CD4-positive, CD25-positive, alpha-beta regulatory T cell (primary cell): ENCODE results near the gene SLC26A4. TPM values are rescaled to one million over a fixed set of nuclear protein-coding genes. Genes with fewer than 3 reads are reported as not detected.
"Not testable (repeated sequence)": the region's sequence is repeated elsewhere in the genome, so short reads cannot be mapped to it uniquely, and the experiment has no call there.

Source experiments
- ATAC-seq, 2 donors: fragments of 150-1000 bp; cut with Tn5 transposase; one replicate each; pipeline ENCODE4 v1.10.0; 2021; ENCODE audit warnings: low read depth in 2 of 2, moderate number of reproducible peaks in 2 of 2, moderate library complexity in 1 of 2
- DNase-seq, 3 donors: peaks; one replicate each; pipeline versions ENCODE4 v3.0.0 to v3.0.0-alpha.2; 2012 to 2022; ENCODE audit warnings: mixed read lengths in 1 of 3
- H3K27ac ChIP-seq: one replicate; pipeline ENCODE4 v1.7.0; 2013; ENCODE audit warnings: mild to moderate bottlenecking, low read length; ENCODE audit not compliant: insufficient read depth, poor library complexity, severe bottlenecking
- H3K27me3 ChIP-seq: one replicate; pipeline ENCODE4 v1.7.0; 2013; ENCODE audit warnings: low read length; ENCODE audit not compliant: control insufficient read depth, insufficient read depth
- H3K36me3 ChIP-seq: one replicate; pipeline ENCODE4 v1.7.0; 2013; ENCODE audit warnings: mild to moderate bottlenecking, low read length, moderate library complexity; ENCODE audit not compliant: control insufficient read depth, insufficient read depth
- H3K4me1 ChIP-seq: 2 replicates; pipeline ENCODE4 v1.7.0; 2013; ENCODE audit warnings: mild to moderate bottlenecking, low read length; ENCODE audit not compliant: insufficient read depth, control insufficient read depth, poor library complexity, severe bottlenecking
- H3K4me3 ChIP-seq: one replicate; pipeline ENCODE4 v1.7.0; 2013; ENCODE audit warnings: low read depth, mild to moderate bottlenecking, low read length, moderate library complexity
- H3K9me3 ChIP-seq, 2 experiments: 1 replicate in 1 of 2; 2 replicates in 1 of 2; pipeline ENCODE4 v1.7.0; 2013; ENCODE audit warnings: low read length in 2 of 2, mild to moderate bottlenecking in 1 of 2, moderate library complexity in 1 of 2; ENCODE audit not compliant: control insufficient read depth in 2 of 2
- H3K27ac Mint-ChIP-seq, 3 donors: one replicate each; pipeline ENCODE4 v1.8.0; 2020 to 2022; ENCODE audit warnings: mild to moderate bottlenecking in 3 of 3, mixed read lengths in 3 of 3, moderate library complexity in 2 of 3
- H3K27me3 Mint-ChIP-seq: one replicate; pipeline ENCODE4 v1.8.0; 2022; ENCODE audit warnings: mild to moderate bottlenecking, mixed read lengths
- H3K36me3 Mint-ChIP-seq: one replicate; pipeline ENCODE4 v1.8.0; 2020; ENCODE audit warnings: mixed read lengths
- H3K4me1 Mint-ChIP-seq, 4 donors: one replicate each; pipeline ENCODE4 v1.8.0; 2020 to 2022; ENCODE audit warnings: mixed read lengths in 4 of 4, mild to moderate bottlenecking in 1 of 4
- H3K4me3 Mint-ChIP-seq, 4 donors: one replicate each; pipeline ENCODE4 v1.8.0; 2020 to 2022; ENCODE audit warnings: mild to moderate bottlenecking in 4 of 4, mixed read lengths in 4 of 4, moderate library complexity in 3 of 4
- H3K9me3 Mint-ChIP-seq, 7 donors: one replicate each; pipeline ENCODE4 v1.8.0; 2020 to 2022; ENCODE audit warnings: mixed read lengths in 7 of 7, mild to moderate bottlenecking in 3 of 7, moderate library complexity in 2 of 7
- polyA plus RNA-seq, 4 donors: library from polyadenylated mRNA; unstranded; fragments of 300-500 nt; fragmentation: Illumina TruSeq; gene quantifications; one replicate each; pipeline ENCODE4 v1.2.3, GENCODE V29; 2021
- total RNA-seq: library from RNA; stranded (reverse); gene quantifications from one replicate; pipeline ENCODE4 v1.2.3, GENCODE V29; 2022

SLC26A4 gene
- total and polyA plus RNA-seq, 5 donors from 2014 or later: 0.10 to 0.21 (median 0.11) TPM; not detected in 2

DNA sequence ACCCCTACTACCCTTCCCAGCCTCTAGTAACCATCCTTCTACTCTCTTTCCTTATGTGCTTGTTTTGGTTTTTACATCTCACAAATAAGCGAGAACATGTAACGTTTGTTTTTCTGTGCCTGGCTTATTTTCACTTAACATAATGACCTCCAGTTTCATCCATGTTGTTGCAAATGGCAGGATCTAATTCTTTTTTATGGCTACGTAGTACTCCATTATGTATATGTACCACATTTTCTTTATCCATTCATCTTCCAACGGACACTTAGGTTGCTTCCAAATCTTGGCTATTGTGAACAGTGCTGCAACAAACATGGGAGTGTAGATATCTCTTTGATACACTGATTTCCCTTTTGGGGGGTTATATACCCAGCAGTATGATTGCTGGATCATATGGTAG is 33.6 kb upstream of the SLC26A4 start:
- Mint-ChIP-seq H3K4me3 (no peak overlapping the region), H3K36me3 (peaks cover 20% of the 10 kb centered on the region), H3K4me1 (no peaks in the 10 kb centered on the region), H3K27me3 (no peaks in the 10 kb centered on the region), H3K9me3 (peaks cover 0 to 1% (median 0%) of the 10 kb centered on the region in 7 donors), H3K27ac (no peak overlapping the region)
- Histone ChIP-seq H3K36me3 (no peaks in the 10 kb centered on the region), H3K27me3 (no peaks in the 10 kb centered on the region), H3K27ac (no peak overlapping the region), H3K9me3 (no peaks in the 10 kb centered on the region), H3K4me1 (no peaks in the 10 kb centered on the region), H3K4me3 (no peak overlapping the region)
- ATAC-seq: no peak
- no peak for DNase-seq

DNA sequence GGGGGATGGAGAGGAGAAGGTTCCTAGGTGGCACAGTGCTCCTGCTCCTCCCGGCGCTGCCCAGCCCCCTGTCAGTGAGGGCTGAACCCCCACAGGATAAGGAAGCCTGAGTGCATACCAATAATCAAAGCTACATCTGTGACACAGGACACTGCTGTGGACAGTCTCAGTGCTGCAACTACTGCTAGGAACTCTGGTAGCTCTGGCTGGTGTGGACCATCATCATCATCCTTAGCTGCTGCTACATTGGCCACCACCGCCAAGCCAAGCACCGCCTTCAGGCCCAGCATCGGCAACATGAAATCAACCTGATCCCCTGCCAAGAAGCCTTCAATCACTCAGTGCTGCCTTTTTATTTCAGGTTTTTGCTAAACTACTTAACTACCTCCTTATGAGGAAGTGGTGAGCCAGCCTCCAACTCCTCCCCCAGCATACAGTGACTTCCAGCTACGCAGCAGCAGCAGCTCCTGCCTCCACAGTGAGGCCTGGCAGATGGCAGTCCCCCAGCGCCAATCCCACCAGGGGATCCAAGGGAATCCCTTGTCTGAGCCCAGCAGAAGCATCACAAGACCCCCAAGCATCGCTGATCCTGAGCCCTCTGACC is 32.1 kb upstream of the SLC26A4 start:
- Histone ChIP-seq H3K4me1 (no peaks in the 10 kb centered on the region), H3K4me3 (no peak overlapping the region), H3K27ac (no peak overlapping the region), H3K36me3 (no peaks in the 10 kb centered on the region), H3K9me3 (no peaks in the 10 kb centered on the region), H3K27me3 (no peaks in the 10 kb centered on the region)
- ATAC-seq (no peak), DNase-seq (peak in 1 of 3 donors; percentile 52)
- Mint-ChIP-seq H3K27ac (no peak overlapping the region), H3K27me3 (peaks cover 4% of the 10 kb centered on the region), H3K36me3 (peaks cover 23% of the 10 kb centered on the region), H3K9me3 (peaks cover 0 to 2% (median 0%) of the 10 kb centered on the region in 7 donors), H3K4me3 (no peak overlapping the region), H3K4me1 (peaks cover 0 to under 1% (median 0%) of the 10 kb centered on the region in 4 donors)

DNA sequence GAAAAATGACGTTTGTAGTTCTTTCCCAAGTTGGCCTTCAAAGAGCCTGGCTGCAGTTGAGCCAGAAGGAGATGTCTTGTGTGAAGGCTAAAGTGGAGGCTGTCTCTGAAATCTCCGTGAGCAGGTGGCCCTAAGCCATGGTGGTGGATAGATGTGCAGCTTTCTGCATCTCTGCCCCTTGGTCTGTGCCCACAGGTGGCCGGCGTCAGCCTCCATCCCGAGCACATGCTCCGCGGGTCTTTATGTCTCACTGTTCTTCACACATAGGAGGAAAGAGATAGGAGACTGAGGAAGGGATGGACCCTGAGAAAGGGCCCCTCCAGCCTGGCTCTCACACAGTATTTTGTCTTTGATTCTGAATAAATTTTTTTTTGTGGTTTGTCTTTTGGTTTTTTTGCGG is 30.3 kb upstream of the SLC26A4 start:
- peaks cover 2 to 5% (median 4%) of the 10 kb centered on the region in 4 donors for H3K4me1 Mint-ChIP-seq
- H3K27ac Mint-ChIP-seq: peak overlapping the region in 2 of 3 donors; percentile 10 to 38

DNA sequence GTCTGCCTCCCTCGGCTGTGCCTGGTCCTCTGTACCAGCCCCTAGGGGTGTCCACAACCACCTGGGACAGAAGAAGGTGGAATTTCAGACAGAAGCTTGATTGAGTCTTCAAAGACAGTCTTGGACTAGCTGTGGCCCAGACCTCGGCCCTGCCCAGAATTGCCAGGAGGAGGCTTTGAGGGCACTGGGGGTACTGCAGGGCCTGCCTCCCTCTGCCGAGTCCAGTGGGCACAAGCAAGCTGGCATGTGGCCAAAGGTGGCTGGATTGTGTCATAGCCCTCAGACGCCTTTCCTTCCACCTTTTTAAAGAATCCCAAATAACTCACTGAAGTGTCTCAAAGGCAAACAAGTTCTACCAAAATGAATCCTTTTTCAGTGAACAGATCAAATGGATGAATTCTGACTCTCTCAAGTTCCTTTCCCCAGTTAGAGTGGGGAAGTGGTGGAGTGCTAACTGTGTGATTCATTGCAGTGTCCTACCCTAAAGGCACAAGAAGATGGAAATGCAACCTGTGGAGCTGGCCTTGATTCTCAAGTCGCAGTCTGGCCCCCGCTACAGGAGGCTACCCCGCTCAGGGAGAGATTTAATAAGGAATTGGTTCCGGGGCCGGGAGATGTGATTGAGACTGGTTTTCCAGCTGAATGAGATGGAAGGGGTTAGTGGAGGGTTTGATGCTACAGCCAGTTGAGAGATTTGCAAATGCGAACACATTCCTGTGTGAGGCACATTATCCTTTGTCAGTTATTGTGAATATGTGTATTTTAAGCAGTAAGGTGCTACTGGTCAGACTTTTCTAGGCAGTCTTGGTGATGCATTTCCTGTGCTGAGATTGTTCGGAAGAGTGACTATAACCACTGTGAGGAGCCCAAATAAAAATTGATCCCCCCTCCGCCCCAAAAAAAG is 28.8 kb upstream of the SLC26A4 start:
- DNase-seq (no peak), ATAC-seq (no peak)
- Histone ChIP-seq H3K4me3 (no peak overlapping the region), H3K9me3 (no peaks in the 10 kb centered on the region), H3K36me3 (no peaks in the 10 kb centered on the region), H3K4me1 (no peaks in the 10 kb centered on the region), H3K27ac (no peak overlapping the region), H3K27me3 (no peaks in the 10 kb centered on the region)
- H3K4me3 Mint-ChIP-seq: no peak overlapping the region
- H3K9me3 Mint-ChIP-seq: peaks cover 0 to 5% (median 1%) of the 10 kb centered on the region in 7 donors
- peaks cover 4 to 6% (median 6%) of the 10 kb centered on the region in 4 donors for H3K4me1 Mint-ChIP-seq
- no peak overlapping the region for H3K27ac Mint-ChIP-seq
- peaks cover 22% of the 10 kb centered on the region for H3K36me3 Mint-ChIP-seq
- H3K27me3 Mint-ChIP-seq: peaks cover 4% of the 10 kb centered on the region

More for the DNA sequence above, 30.3 kb upstream of the SLC26A4 start:
- DNase-seq (no peak), ATAC-seq (no peak)
- Histone ChIP-seq H3K4me1 (no peaks in the 10 kb centered on the region), H3K27ac (no peak overlapping the region), H3K36me3 (no peaks in the 10 kb centered on the region), H3K4me3 (no peak overlapping the region), H3K27me3 (no peaks in the 10 kb centered on the region), H3K9me3 (no peaks in the 10 kb centered on the region)
- Mint-ChIP-seq H3K36me3 (peaks cover 22% of the 10 kb centered on the region), H3K9me3 (peaks cover 0 to 5% (median 0%) of the 10 kb centered on the region in 7 donors), H3K4me3 (no peak overlapping the region), H3K27me3 (peaks cover 4% of the 10 kb centered on the region)

DNA sequence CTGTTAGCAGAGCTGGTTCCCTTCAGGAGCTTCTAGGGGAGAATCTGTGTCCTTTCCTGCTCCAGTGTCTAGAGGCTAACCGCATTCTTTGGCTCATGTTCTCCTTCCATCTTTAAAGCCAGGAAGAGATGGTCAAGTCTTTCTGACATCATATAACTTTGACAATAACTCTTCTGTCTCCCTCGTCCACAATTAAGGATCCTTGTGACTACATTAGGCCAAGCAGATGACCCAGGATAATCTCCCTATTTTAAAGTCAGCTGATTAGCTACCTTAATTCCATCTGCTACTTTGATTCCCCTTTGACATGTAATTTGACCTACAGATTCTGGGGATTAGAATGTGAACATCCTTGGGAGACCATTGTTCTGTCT is 28.1 kb upstream of the SLC26A4 start:
- no peak overlapping the region for H3K4me3 Mint-ChIP-seq
- Histone ChIP-seq H3K9me3 (no peaks in the 10 kb centered on the region), H3K27ac (no peak overlapping the region), H3K4me1 (no peaks in the 10 kb centered on the region), H3K36me3 (no peaks in the 10 kb centered on the region), H3K27me3 (no peaks in the 10 kb centered on the region), H3K4me3 (no peak overlapping the region)
- H3K4me1 Mint-ChIP-seq: peaks cover 4 to 6% (median 6%) of the 10 kb centered on the region in 4 donors
- H3K27me3 Mint-ChIP-seq: peaks cover 4% of the 10 kb centered on the region
- DNase-seq: no peak
- ATAC-seq: no peak
- peaks cover 22% of the 10 kb centered on the region for H3K36me3 Mint-ChIP-seq
- H3K27ac Mint-ChIP-seq: no peak overlapping the region
- peaks cover 0 to 5% (median 0%) of the 10 kb centered on the region in 7 donors for H3K9me3 Mint-ChIP-seq

DNA sequence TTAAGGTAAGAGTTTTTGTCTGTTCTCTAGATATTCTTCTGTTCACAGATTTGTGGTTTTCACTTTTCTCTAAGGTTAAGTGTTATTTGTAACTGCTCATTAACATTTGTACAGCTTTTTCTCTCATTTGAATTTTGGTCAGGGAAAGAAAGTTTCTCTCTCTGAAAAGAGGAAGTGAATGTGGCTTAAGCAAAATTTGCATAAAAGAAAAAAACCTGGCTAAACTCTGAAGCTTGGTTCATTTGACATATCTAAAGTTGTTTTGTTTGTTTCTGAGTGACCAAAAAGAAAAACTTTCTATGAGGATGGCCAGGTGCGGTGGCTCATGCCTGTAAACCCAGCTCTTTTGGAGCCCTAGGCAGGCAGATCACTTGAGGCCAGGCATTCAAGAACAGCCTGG is 22.0 kb upstream of the SLC26A4 start:
- H3K4me3 ChIP-seq: no peak overlapping the region
- H3K27me3 ChIP-seq: peaks cover 3% of the 10 kb centered on the region
- no peak overlapping the region for H3K27ac ChIP-seq
- no peaks in the 10 kb centered on the region for H3K9me3 ChIP-seq
- Mint-ChIP-seq H3K27ac (peak overlapping the region; percentile 12 to 61 (median 18)), H3K27me3 (peaks cover 20% of the 10 kb centered on the region), H3K9me3 (peaks cover 0 to 5% (median 0%) of the 10 kb centered on the region in 7 donors), H3K36me3 (peaks cover 3% of the 10 kb centered on the region), H3K4me3 (no peak overlapping the region), H3K4me1 (peaks cover 12 to 18% (median 14%) of the 10 kb centered on the region in 4 donors)
- H3K36me3 ChIP-seq: no peaks in the 10 kb centered on the region
- DNase-seq (peak in 1 of 3 donors; percentile 65), ATAC-seq (no peak)
- no peaks in the 10 kb centered on the region for H3K4me1 ChIP-seq

DNA sequence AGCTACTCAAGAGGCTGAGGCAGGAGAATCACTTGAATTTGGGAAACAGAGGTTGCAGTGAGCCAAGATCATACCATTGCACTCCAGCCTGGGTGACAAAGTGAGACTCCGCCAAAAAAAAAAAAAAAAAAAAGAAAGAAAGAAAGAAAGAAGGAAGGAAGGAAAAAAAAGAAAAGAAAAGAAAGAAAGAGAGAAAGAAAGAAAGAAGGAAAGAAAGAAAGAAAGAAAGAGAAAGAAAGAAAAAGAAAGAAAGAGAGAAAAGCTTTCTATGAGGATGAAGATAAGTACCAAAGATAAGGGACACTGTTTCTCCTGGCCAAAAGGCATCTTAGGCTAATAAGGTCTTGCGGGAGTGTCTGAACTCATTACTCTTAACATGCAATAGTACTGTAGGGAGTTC is 21.6 kb upstream of the SLC26A4 start:
- H3K4me1 ChIP-seq, ATAC-seq, H3K9me3 Mint-ChIP-seq, H3K4me3 ChIP-seq, H3K9me3 ChIP-seq, H3K27me3 ChIP-seq, H3K36me3 Mint-ChIP-seq, H3K4me3 Mint-ChIP-seq, H3K36me3 ChIP-seq, DNase-seq, H3K27ac ChIP-seq: not testable (repeated sequence)
- Mint-ChIP-seq H3K27me3 (peaks cover 25% of the 10 kb centered on the region), H3K4me1 (peaks cover 12 to 18% (median 15%) of the 10 kb centered on the region in 4 donors), H3K27ac (peak overlapping the region in 2 of 3 donors; percentile 12 to 18)
